ENCODE results near the gene ZBED4.
"Not testable (repeated sequence)": the region's sequence is repeated elsewhere in the genome, so short reads cannot be mapped to it uniquely, and the experiment has no call there.

Gene ZBED4

GRCh38 chr22:49815641-49816091 lies 38.0 kb upstream of the ZBED4 start:
- Histone ChIP-seq H3K9ac (ENCODE audit: low read length) (no peak overlapping the region), H4K20me1 (ENCODE audit: insufficient read depth, low read length) (no peaks in the 10 kb centered on the region), H3K79me2 (ENCODE audit: insufficient read depth, low read length) (peaks cover 77% of the 10 kb centered on the region), H3K4me2 (ENCODE audit: low read length) (no peak overlapping the region), H3K27me3 (ENCODE audit: insufficient read depth, low read length) (no peaks in the 10 kb centered on the region), H3K4me3 (ENCODE audit: low read depth, low read length, poor library complexity, severe bottlenecking) (no peak overlapping the region), H3K27ac (ENCODE audit: low read depth, low read length, poor library complexity, severe bottlenecking) (no peak overlapping the region), H3K4me1 (ENCODE audit: insufficient read depth, low read length, severe bottlenecking) (peaks cover 6% of the 10 kb centered on the region), H3F3A (ENCODE audit: insufficient read depth, low read length) (no peaks in the 10 kb centered on the region), H2AFZ (ENCODE audit: low read length) (no peak overlapping the region), H3K9me3 (ENCODE audit: low read length) (no peaks in the 10 kb centered on the region), H3K9me2 (ENCODE audit: low read depth, low read length) (no peaks in the 10 kb centered on the region), H3K36me3 (ENCODE audit: insufficient read depth, low read length) (peaks cover 88% of the 10 kb centered on the region)
- TF ChIP-seq EZH2 (IDR thresholded peaks at IDR 0.05; ENCODE audit: borderline replicate concordance, low read length) (no peak), CTCF (IDR thresholded peaks at IDR 0.05; ENCODE audit: low read length) (no peak)

DNA sequence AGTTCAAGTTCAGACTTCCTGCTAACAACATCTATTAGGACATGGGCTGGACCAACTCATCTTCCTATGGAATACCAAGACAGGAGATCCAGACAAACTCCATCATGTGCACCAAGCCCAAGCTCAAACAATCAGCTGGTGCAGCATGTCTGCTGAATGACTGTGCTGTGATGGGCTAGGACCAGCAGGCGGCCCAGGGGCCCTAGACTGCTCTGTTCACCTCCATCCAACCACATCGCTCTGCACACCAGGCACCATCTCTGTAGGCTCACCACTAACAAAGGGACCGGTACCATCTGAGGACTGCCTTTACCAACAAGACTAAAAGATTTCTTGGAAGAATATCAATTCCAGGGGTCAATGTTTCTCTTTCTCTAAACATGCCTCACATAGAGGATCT lies 36.3 kb upstream of the ZBED4 start:
- Histone ChIP-seq H3K9me2 (ENCODE audit: low read depth, low read length) (no peaks in the 10 kb centered on the region), H3K4me2 (ENCODE audit: low read length) (no peak overlapping the region), H3K27ac (ENCODE audit: low read depth, low read length, poor library complexity, severe bottlenecking) (no peak overlapping the region), H3F3A (ENCODE audit: insufficient read depth, low read length) (no peaks in the 10 kb centered on the region), H3K79me2 (ENCODE audit: insufficient read depth, low read length) (peaks cover 71% of the 10 kb centered on the region), H4K20me1 (ENCODE audit: insufficient read depth, low read length) (no peaks in the 10 kb centered on the region), H2AFZ (ENCODE audit: low read length) (no peak overlapping the region), H3K27me3 (ENCODE audit: insufficient read depth, low read length) (no peaks in the 10 kb centered on the region), H3K9ac (ENCODE audit: low read length) (no peak overlapping the region), H3K4me1 (ENCODE audit: insufficient read depth, low read length, severe bottlenecking) (no peaks in the 10 kb centered on the region), H3K36me3 (ENCODE audit: insufficient read depth, low read length) (peaks cover 89% of the 10 kb centered on the region), H3K9me3 (ENCODE audit: low read length) (no peaks in the 10 kb centered on the region), H3K4me3 (ENCODE audit: low read depth, low read length, poor library complexity, severe bottlenecking) (no peak overlapping the region)
- TF ChIP-seq EZH2 (IDR thresholded peaks at IDR 0.05; ENCODE audit: borderline replicate concordance, low read length) (no peak), CTCF (IDR thresholded peaks at IDR 0.05; ENCODE audit: low read length) (no peak)

DNA sequence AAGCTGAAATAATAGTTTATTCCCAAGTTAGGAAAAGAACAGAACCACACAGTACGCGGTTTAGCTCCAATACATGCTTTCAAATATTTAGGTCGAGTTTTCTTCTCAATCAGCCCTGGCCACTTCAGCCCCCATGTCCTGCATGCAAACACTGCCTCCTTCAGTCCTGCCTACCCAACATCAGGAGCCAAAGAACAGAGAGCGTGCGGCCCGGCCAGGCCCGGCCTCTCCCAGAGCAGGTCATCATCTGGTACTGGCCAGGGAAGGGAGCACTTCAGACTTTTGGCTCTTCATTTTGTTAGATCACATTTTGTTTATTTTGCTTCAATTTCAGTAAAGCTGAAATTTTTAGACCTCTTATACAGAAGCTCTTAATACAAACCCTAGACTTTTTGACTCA lies 32.7 kb upstream of the ZBED4 start:
- Histone ChIP-seq H3K4me1 (ENCODE audit: insufficient read depth, low read length, severe bottlenecking) (peaks cover 11% of the 10 kb centered on the region), H3K36me3 (ENCODE audit: insufficient read depth, low read length) (peaks cover 95% of the 10 kb centered on the region), H3F3A (ENCODE audit: insufficient read depth, low read length) (no peaks in the 10 kb centered on the region), H3K27me3 (ENCODE audit: insufficient read depth, low read length) (no peaks in the 10 kb centered on the region), H2AFZ (ENCODE audit: low read length) (no peak overlapping the region), H4K20me1 (ENCODE audit: insufficient read depth, low read length) (0 out of 2 replicates have a peak, but pooled peaks cover 4% of the 10 kb centered on the region), H3K9ac (ENCODE audit: low read length) (no peak overlapping the region), H3K4me2 (ENCODE audit: low read length) (no peak overlapping the region), H3K27ac (ENCODE audit: low read depth, low read length, poor library complexity, severe bottlenecking) (no peak overlapping the region), H3K9me2 (ENCODE audit: low read depth, low read length) (no peaks in the 10 kb centered on the region), H3K9me3 (ENCODE audit: low read length) (no peaks in the 10 kb centered on the region), H3K4me3 (ENCODE audit: low read depth, low read length, poor library complexity, severe bottlenecking) (no peak overlapping the region), H3K79me2 (ENCODE audit: insufficient read depth, low read length) (peaks cover 75% of the 10 kb centered on the region)
- no peak for TF ChIP-seq EZH2 (IDR thresholded peaks at IDR 0.05; ENCODE audit: borderline replicate concordance, low read length)
- TF ChIP-seq CTCF (IDR thresholded peaks at IDR 0.05; ENCODE audit: low read length): no peak

GRCh38 chr22:49821741-49822140 lies 31.9 kb upstream of the ZBED4 start:
- not testable (repeated sequence) for H2AFZ ChIP-seq (ENCODE audit: low read length); H3K27me3 ChIP-seq (ENCODE audit: insufficient read depth, low read length); H3K27ac ChIP-seq (ENCODE audit: low read depth, low read length, poor library complexity, severe bottlenecking); H3K9ac ChIP-seq (ENCODE audit: low read length); H3K4me2 ChIP-seq (ENCODE audit: low read length); H3K4me3 ChIP-seq (ENCODE audit: low read depth, low read length, poor library complexity, severe bottlenecking); H3K9me3 ChIP-seq (ENCODE audit: low read length); H3F3A ChIP-seq (ENCODE audit: insufficient read depth, low read length); H3K9me2 ChIP-seq (ENCODE audit: low read depth, low read length); H4K20me1 ChIP-seq (ENCODE audit: insufficient read depth, low read length)
- peaks cover 13% of the 10 kb centered on the region for H3K4me1 ChIP-seq (ENCODE audit: insufficient read depth, low read length, severe bottlenecking)
- H3K79me2 ChIP-seq (ENCODE audit: insufficient read depth, low read length): peaks cover 76% of the 10 kb centered on the region
- H3K36me3 ChIP-seq (ENCODE audit: insufficient read depth, low read length): peaks cover 88% of the 10 kb centered on the region

All from OCI-LY1 (cell line).